Mesodermal cell (in vitro differentiated cells): ENCODE data around the gene ELFN2.

Experiments
- H3K27ac ChIP-seq: 2 replicates; pipeline ENCODE4 v1.7.0; 2013; ENCODE audit warnings: mild to moderate bottlenecking, low read depth, low read length, moderate library complexity; ENCODE audit not compliant: severe bottlenecking
- H3K36me3 ChIP-seq: 2 replicates; pipeline ENCODE4 v1.7.1; 2013; ENCODE audit warnings: mild to moderate bottlenecking, low read length, moderate library complexity; ENCODE audit not compliant: control insufficient read depth, insufficient read depth
- H3K4me1 ChIP-seq: one replicate; pipeline ENCODE4 v1.7.1; 2013; ENCODE audit warnings: mild to moderate bottlenecking, low read length; ENCODE audit not compliant: insufficient read depth, control insufficient read depth, poor library complexity, severe bottlenecking
- H3K4me3 ChIP-seq: 2 replicates; pipeline ENCODE4 v1.7.0; 2013; ENCODE audit warnings: low read length, control low read depth, mild to moderate bottlenecking; ENCODE audit not compliant: insufficient read depth, poor library complexity, severe bottlenecking; ENCODE audit errors: extremely low read depth
- H3K9me3 ChIP-seq: 2 replicates; pipeline ENCODE4 v1.7.1; 2013; ENCODE audit warnings: mild to moderate bottlenecking, low read length, moderate library complexity; ENCODE audit not compliant: control insufficient read depth
- WGBS, 2 experiments: methylation state at CpG; one replicate each; pipeline ENCODE4 v1.1.5; 2013; ENCODE audit warnings: missing lambda C conversion rate in 2 of 2; ENCODE audit not compliant: insufficient coverage in 2 of 2; 5-methylcytosine and 5-hydroxymethylcytosine counted together

The ELFN2 gene

DNA sequence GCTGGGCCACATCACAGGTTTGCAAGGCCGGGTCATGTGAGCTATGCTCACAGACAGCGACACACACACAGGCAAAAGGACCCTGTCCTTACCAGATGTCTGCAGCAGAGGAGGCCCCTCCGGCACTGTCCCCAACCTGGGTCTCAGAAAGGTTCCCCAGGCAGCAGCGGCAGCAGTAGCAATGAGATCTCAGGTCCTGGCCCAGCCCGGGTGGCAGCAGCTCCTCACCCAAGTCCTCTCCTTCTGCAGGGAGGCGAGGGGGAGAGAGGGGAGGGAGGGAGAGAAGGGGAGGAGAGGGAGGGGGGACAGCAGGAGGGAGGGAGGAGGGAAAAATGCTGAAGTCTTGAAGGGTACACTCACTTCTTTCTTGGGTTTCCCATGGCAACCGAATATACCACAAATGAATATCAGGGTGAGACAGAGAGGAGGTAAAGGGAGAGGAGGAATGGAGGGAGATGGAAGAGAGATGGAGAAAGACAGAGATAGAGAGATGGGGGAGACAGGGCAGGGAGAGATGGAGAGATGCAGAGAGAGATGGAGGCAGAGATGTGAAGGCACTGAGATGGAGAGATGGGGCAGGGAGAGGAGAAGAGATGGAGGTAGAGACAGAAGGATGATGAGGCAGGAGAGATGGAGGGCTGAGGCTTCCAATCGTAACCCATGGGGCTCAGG is 9.5 kb downstream of the ELFN2 start:
- no peaks in the 10 kb centered on the region for H3K9me3 ChIP-seq
- WGBS, 2 experiments = 67 to 81% methylated on average over 5 to 6 of the region's 8 CpGs
- no peak overlapping the region for H3K4me3 ChIP-seq
- peaks cover 3% of the 10 kb centered on the region for H3K4me1 ChIP-seq
- no peaks in the 10 kb centered on the region for H3K36me3 ChIP-seq
- no peak overlapping the region for H3K27ac ChIP-seq

GRCh38 chr22:37417264-37417663 is 10.0 kb downstream of the ELFN2 start:
- Histone ChIP-seq H3K4me3 (no peak overlapping the region), H3K9me3 (no peaks in the 10 kb centered on the region), H3K36me3 (no peaks in the 10 kb centered on the region), H3K4me1 (peaks cover 3% of the 10 kb centered on the region), H3K27ac (no peak overlapping the region)
- 67 to 80% methylated on average over 4 to 7 of the region's 7 CpGs for WGBS, 2 experiments

DNA sequence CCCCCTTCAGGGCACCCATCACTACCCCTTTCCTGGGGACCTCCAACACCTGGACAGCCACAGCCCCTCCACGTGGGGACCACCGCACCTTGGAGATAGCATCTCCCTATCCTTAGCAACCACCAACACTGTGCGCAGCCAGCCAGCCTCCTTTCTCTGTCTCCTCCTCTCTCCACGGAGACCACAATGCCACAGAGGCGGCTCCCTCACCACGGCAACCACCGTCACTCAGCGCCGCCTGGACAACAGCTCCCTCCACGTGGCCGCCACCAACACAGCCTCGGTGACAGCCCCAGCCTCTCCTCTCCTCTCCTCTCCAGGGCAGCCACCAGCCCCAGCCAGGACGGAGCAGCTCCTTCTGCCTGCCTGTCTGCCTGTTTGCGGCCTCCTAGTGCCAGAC is 10.5 kb downstream of the ELFN2 start:
- H3K36me3 ChIP-seq = no peaks in the 10 kb centered on the region
- H3K4me1 ChIP-seq = peaks cover 3% of the 10 kb centered on the region
- H3K27ac ChIP-seq = no peak overlapping the region
- no peak overlapping the region for H3K4me3 ChIP-seq
- no peaks in the 10 kb centered on the region for H3K9me3 ChIP-seq
- WGBS, 2 experiments = 49 to 61% methylated on average over 10 to 13 of the region's 14 CpGs

DNA sequence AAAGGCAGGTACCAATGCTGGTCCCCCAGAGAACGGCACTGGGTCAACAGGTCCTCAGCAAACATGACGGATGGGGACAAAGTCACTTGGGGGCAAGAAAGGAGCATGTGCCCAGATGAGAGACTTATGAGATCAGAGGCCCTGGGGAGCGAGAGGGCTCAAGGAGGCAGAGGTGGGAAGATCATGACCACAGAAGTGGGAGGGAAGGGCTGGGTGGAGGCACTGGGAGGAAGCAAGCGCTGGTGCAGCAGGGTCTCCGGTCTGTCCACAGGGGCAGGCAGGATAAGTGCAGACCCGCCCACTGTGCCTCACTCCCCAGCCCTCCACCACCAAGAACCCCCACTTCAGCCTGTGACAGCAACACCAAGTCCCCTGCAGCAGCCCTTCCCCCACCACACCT is 10.9 kb downstream of the ELFN2 start:
- 83 to 93% methylated on average over 4 to 5 of the region's 6 CpGs for WGBS, 2 experiments
- Histone ChIP-seq H3K9me3 (no peaks in the 10 kb centered on the region), H3K4me1 (peaks cover 3% of the 10 kb centered on the region), H3K4me3 (no peak overlapping the region), H3K27ac (no peak overlapping the region), H3K36me3 (no peaks in the 10 kb centered on the region)

- H3K27ac ChIP-seq = no peak overlapping the region
- H3K9me3 ChIP-seq = no peaks in the 10 kb centered on the region
- H3K4me1 ChIP-seq = peaks cover 3% of the 10 kb centered on the region
- no peak overlapping the region for H3K4me3 ChIP-seq
- H3K36me3 ChIP-seq = no peaks in the 10 kb centered on the region
- WGBS, 2 experiments = 88 to 97% methylated on average over 8 of the region's 8 CpGs
Observed at GRCh38 chr22:37415210-37415609, 12.1 kb downstream of the ELFN2 start.

GRCh38 chr22:37414288-37414687 is 13.0 kb downstream of the ELFN2 start:
- no peak overlapping the region for H3K27ac ChIP-seq
- no peaks in the 10 kb centered on the region for H3K4me1 ChIP-seq
- no peaks in the 10 kb centered on the region for H3K9me3 ChIP-seq
- no peak overlapping the region for H3K4me3 ChIP-seq
- no peaks in the 10 kb centered on the region for H3K36me3 ChIP-seq
- WGBS, 2 experiments = 94 to 95% methylated on average over 2 of the region's 2 CpGs

GRCh38 chr22:37413546-37413945 is 13.7 kb downstream of the ELFN2 start:
- Histone ChIP-seq H3K9me3 (no peaks in the 10 kb centered on the region), H3K4me3 (no peak overlapping the region), H3K36me3 (no peaks in the 10 kb centered on the region), H3K4me1 (no peaks in the 10 kb centered on the region), H3K27ac (no peak overlapping the region)
- WGBS, 2 experiments = 85 to 87% methylated on average over 4 of the region's 4 CpGs

GRCh38 chr22:37412495-37413250 is 14.6 kb downstream of the ELFN2 start:
- Histone ChIP-seq H3K27ac (no peak overlapping the region), H3K4me1 (no peaks in the 10 kb centered on the region), H3K4me3 (no peak overlapping the region), H3K9me3 (no peaks in the 10 kb centered on the region), H3K36me3 (no peaks in the 10 kb centered on the region)
- WGBS, 2 experiments = 87 to 90% methylated on average over 12 to 15 of the region's 16 CpGs

- no peak overlapping the region for H3K27ac ChIP-seq
- H3K36me3 ChIP-seq = no peaks in the 10 kb centered on the region
- no peak overlapping the region for H3K4me3 ChIP-seq
- no peaks in the 10 kb centered on the region for H3K9me3 ChIP-seq
- H3K4me1 ChIP-seq = no peaks in the 10 kb centered on the region
- WGBS, 2 experiments = 92 to 100% methylated on average over 2 to 3 of the region's 4 CpGs
Observed at GRCh38 chr22:37411655-37412054, 15.6 kb downstream of the ELFN2 start.

- WGBS, 2 experiments = 75 to 77% methylated on average over 20 to 23 of the region's 32 CpGs
- Histone ChIP-seq H3K27ac (no peak overlapping the region), H3K9me3 (no peaks in the 10 kb centered on the region), H3K4me1 (no peaks in the 10 kb centered on the region), H3K4me3 (no peak overlapping the region), H3K36me3 (no peaks in the 10 kb centered on the region)
Observed at GRCh38 chr22:37410174-37411055, 16.9 kb downstream of the ELFN2 start.
